ENCODE data around the gene SYNE2.
A peak's percentile ranks its signal among the peaks of the same experiment; 100 is the strongest.

The SYNE2 gene

GRCh38 chr14:63918411-63918810 is 65.6 kb downstream of the SYNE2 start:
- no peak for DNase-seq

DNA sequence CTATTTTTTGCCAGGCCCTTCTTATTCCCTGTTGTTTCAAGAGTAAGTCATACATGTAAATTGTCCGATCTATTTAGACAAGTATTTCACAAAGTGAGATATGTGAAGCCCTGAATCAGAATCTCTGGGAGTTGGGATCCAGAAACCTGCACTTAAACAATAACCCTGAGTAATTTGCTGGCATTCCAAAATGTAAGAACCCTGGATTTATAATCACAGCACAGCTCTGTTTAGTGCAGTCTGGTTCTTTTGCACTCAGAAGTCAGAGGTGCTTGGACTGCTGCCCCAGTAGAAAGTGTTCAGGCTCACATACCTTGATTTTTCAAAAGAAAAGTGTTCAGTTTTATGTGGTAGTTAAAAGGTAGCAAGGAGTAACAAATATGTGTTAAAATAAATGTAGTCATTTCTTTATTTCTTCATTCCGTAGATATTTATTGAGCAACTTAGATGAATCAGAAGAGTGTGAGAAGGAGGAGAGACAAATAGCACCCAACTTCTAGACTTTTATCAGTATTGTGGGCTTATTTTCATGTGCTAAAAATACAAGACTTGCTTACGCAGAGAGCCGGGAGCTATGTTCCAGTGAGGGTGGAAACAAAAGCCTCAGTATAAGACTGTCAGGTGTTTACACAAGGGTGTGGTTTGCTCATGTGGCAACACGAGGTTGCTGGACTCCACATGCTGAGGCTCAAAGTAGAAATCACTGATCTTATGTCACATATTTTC is 70.1 kb downstream of the SYNE2 start:
- no peak for DNase-seq

DNA sequence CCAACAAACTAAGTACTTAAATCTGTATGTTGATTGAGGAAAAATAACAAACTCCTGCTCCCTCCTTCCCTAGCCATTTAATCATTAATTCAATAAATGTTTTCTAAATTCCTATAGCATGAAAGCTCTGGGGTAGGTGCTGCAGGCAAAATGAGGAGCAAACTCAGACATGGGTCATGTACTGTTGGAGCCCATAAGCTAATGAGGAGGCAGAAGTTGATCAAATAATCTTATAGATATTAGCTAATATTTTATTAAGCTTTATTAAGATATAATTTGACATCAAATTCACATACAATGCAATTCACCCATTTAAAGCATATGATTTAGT is 70.6 kb downstream of the SYNE2 start:
- DNase-seq: no peak

GRCh38 chr14:63924375-63924774 is 71.6 kb downstream of the SYNE2 start:
- DNase-seq: no peak

GRCh38 chr14:63926641-63927040 is 73.8 kb downstream of the SYNE2 start:
- no peak for DNase-seq

DNA sequence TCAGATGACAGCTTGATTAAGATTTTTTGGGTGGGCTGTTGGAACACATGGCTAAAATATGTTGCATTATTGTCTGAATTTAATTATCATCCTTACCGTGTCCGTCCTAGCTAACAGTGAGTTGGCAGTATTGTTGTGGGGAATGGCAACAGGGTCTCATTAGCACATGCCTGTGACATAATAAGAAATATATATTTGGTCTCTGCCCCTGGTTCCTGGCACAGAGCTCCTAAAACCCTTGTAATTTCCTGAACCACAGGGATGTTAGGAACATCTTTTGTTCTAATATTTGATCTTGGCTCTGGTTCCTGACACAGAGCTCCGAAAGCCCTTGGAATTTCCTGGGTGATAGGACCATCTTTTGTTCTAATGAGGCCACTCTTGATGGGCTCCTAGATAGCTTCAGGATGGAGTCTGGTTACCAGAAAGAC is 76.0 kb downstream of the SYNE2 start:
- no peak for DNase-seq

DNA sequence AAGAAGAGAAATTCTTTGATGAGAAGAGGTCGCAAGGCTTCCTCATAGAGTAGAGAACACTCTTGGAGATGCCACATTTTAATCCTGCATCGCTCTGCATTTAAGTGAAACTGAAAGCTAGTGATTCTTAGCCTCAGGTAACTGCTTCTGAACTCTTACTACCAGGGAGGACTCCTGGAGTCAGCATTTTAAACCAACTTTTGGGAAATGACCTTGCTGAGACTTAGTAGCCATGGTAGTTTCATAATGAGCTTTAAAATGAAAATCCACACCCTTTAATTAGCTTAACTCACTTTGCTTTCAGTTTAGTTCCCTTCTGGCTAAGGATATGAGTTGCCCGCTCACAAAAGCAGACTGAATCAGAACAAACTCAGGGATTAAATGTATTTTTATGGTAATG is 80.3 kb downstream of the SYNE2 start:
- DNase-seq: no peak

- no peak for DNase-seq
Measured at GRCh38 chr14:63933711-63934110, 80.9 kb downstream of the SYNE2 start.

GRCh38 chr14:63938198-63939005 is 85.6 kb downstream of the SYNE2 start:
- DNase-seq: no peak

GRCh38 chr14:63939006-63939270 is 86.1 kb downstream of the SYNE2 start:
- no peak for DNase-seq

GRCh38 chr14:63940387-63940786 is 87.6 kb downstream of the SYNE2 start:
- DNase-seq: no peak

DNA sequence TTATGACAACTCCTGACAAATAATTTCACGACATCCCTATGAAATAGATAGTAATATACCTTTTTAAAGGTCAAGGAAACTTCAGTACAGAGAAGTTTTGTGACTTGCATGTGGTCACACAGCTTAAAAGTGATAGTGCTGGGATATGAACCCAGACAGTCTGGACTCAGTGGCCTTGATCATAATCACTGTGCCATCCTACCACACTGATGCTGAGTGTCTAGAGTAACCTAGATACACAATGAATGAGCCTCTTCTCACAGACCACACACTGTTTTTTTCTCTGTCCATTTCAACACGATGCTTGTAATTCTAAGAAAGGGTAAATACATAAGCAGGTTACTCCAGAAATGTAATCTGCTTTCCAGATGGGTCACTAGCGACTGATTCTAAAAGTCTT is 88.2 kb downstream of the SYNE2 start:
- no peak for DNase-seq

DNA sequence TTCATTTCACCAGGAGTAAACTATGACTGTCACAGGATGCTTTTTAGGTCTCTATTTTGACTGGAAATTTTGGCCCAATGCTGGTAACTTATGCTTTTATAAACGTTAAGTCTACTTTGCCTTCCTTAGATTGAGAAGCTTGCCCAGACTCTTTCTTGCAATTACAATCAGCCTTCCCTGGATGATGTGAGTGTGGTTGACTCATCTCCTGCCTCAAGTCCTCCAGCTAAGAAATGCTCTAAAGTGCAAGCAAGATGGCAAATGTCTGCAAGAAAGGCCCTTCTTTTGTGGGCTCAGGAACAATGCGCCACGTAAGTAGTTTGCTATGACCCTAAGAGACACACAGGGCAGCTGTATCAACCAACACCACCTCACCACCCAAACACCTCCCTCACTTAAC is 96.9 kb downstream of the SYNE2 start:
- no peak for DNase-seq

- DNase-seq: no peak
Measured at GRCh38 chr14:63951021-63951420, 98.2 kb downstream of the SYNE2 start.

DNA sequence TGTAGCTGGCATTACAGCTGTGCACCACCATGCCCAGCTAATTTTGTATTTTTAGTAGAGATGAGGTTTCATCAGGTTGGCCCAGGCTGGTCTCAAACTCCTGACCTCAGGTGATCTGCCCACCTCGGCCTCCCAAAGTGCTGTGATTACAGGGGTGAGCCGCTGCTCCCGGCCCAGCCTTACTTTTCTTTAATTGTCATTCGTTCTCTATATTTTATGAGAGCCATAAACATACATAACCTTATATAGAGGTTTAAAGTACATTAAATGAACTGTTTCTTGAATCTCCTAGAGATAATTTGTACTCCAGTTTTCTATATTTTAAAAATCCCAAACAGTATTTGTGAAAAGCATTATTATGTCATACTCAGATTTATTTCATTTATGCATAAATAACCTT is 98.6 kb downstream of the SYNE2 start:
- DNase-seq: no peak

DNA sequence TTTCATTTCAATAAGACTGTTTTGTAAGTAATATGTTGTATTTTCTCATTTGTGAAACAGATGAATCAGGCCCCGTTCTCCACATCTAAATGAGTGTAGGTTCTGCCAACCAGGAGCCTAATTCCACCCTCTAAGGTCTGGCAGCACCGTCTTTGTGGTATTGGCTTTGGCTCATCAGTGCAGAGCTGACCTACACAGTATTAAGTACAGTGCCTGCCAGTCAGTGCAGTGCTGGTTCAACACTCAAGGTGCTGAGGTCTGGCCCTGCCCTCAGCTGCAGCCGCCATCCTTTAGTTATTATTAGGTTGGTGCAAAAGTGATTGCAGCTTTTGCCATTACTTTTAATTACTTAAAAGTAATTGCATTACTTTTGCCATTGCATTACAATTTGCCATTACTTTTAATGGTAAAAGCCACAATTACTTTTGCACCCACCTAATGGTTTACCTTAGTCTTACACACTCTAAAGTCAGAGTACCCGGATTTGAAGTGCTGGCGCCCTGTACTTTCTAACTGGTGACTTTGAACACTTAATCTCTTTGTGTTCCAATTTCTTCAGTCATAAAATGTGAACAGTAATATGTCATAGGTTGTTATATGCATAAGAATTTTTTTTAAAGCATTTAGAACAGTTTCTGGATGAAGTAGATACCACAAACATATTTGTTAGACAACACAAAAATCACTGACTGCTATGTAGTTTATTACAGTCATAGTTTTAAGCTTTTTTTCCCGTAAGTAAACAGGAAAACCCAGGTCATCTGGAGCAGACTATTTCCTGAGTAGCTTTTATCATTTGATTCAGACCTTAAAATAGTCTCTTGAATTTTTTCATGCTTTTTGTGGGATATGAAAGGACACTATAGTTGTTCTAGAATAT is 99.5 kb downstream of the SYNE2 start:
- DNase-seq: no peak

- DNase-seq: no peak
Measured at GRCh38 chr14:63952933-63953437, 100.2 kb downstream of the SYNE2 start.

DNA sequence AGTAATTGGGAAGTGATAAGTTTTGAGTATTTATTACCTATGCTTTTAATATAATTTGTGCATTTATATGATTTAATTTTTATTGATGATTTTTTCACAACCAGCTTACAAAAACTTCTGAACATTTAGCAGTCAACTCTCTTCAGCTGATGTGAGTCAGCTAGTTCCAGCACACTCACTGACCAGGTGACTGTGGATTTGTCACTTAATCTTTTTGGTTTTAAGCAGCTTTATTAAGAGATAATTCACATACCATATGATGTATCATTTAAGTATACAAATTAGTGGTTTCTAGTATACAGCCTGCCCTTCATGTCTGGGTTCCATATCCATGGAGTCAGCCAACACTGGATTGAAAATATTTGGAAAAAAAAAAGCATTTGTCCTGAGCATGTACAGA is 103.5 kb downstream of the SYNE2 start:
- DNase-seq: no peak

- no peak for DNase-seq
Measured at GRCh38 chr14:63960926-63961567, 108.2 kb downstream of the SYNE2 start.

DNA sequence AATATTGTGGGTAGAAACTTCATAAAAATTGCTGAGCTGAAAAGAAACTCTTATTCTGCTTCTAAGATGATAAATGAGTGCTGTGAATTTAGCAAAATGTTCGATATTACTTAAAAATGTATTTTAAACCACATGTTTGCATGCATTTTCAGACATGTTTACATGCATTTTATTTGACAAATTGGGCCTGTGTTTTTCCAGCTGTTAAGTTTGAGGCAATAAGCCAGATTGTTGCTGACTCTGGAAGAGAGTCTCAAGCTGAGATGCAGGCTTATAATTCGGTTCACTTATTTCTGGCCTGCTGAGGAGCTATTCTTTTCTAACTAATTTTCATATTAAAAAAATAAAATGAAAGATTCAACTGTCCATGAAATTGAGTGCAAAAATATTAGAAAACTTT is 110.1 kb downstream of the SYNE2 start:
- DNase-seq: no peak

DNA sequence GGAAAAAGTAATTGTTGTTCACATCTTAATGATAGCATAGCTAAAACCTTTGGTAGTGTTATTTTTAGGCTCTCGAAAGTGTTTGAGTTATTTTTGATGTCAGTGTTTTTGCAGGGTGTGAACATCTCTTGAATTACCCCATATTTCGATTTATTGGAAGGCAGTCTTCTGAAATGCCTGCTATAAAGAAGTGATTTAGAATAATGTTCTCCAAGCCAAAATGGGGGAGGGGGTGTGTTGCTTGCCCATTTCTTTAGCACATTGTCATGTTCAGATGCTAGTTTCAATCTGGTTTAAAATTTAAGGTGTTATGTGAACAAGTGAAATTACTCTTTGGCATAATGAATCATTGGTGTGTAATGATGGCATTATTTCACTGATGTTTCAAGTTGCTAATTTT is 110.6 kb downstream of the SYNE2 start:
- DNase-seq: no peak

DNA sequence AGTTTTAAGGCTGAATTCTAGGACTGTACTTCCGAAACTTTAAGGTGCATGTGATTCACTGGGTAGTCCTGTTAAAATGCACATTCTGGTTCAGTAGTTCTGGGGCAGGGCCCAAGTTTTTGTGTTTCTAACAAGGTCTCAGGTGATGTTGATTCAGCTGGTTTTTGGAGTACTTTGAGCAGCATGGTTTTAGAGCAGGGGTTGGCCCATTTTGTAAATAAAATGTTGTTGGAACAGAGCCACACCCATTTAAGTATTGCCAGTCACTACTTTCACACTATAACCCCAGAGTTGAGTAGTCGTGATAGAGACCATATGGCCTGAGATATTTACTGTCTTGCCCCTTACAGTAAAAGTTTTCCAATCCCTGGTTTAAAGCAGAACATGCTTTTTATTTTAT is 111.3 kb downstream of the SYNE2 start:
- DNase-seq: peak; percentile 76

GRCh38 chr14:63966407-63966806 is 113.6 kb downstream of the SYNE2 start:
- DNase-seq: no peak
